GM12865 (cell line): Measurements from ENCODE around the gene MAP3K2.

Experiments used
- DNase-seq: peaks from one replicate; pipeline ENCODE4 v3.0.0; 2010; ENCODE audit warnings: low read depth
- H3K4me3 ChIP-seq: 2 replicates; pipeline ENCODE4 v1.5.1; 2011; ENCODE audit warnings: mild to moderate bottlenecking, low read depth, low read length, control low read depth
- CTCF ChIP-seq: IDR thresholded peaks from 2 replicates; pipeline ENCODE4 v1.5.1; 2011; ENCODE audit warnings: low read length, control low read depth, low read depth, inconsistent platforms; ENCODE audit not compliant: insufficient read depth; ENCODE audit errors: missing control alignments

MAP3K2 gene

GRCh38 chr2:127405255-127405610, 17.5 kb upstream of the MAP3K2 start:
- no peak for DNase-seq
- H3K4me3 ChIP-seq, result no peak overlapping the region
- no peak for TF ChIP-seq CTCF

- H3K4me3 ChIP-seq, result no peak overlapping the region
- DNase-seq, result no peak
Measured at GRCh38 chr2:127404466-127405254, 16.9 kb upstream of the MAP3K2 start.

GRCh38 chr2:127403460-127403859, 15.7 kb upstream of the MAP3K2 start:
- no peak for DNase-seq
- TF ChIP-seq CTCF, result no peak
- no peak overlapping the region for H3K4me3 ChIP-seq

More at GRCh38 chr2:127404466-127405254, 16.9 kb upstream of the MAP3K2 start:
- no peak for TF ChIP-seq CTCF

GRCh38 chr2:127401757-127402695, 14.3 kb upstream of the MAP3K2 start:
- no peak for DNase-seq
- no peak overlapping the region for H3K4me3 ChIP-seq
- TF ChIP-seq CTCF, result no peak

GRCh38 chr2:127400897-127401756, 13.4 kb upstream of the MAP3K2 start:
- no peak overlapping the region for H3K4me3 ChIP-seq
- no peak for TF ChIP-seq CTCF
- DNase-seq, result no peak

- H3K4me3 ChIP-seq, result no peak overlapping the region
- TF ChIP-seq CTCF, result no peak
- DNase-seq, result no peak
Measured at GRCh38 chr2:127400533-127400896, 12.7 kb upstream of the MAP3K2 start.
